Ectodermal cell (in vitro differentiated cells): ENCODE results near the gene GPSM3.
"Not testable (repeated sequence)": the region's sequence is repeated elsewhere in the genome, so short reads cannot be mapped to it uniquely, and the experiment has no call there.

Source experiments
- H3K27ac ChIP-seq: 2 replicates; pipeline ENCODE4 v1.7.0; 2013; ENCODE audit warnings: mild to moderate bottlenecking, low read depth, low read length; ENCODE audit not compliant: insufficient read depth, poor library complexity, severe bottlenecking
- H3K27me3 ChIP-seq: 2 replicates; pipeline ENCODE4 v1.7.0; 2013; ENCODE audit warnings: mild to moderate bottlenecking, low read length; ENCODE audit not compliant: insufficient read depth, control insufficient read depth, poor library complexity, severe bottlenecking
- H3K36me3 ChIP-seq: one replicate; pipeline ENCODE4 v1.7.0; 2013; ENCODE audit warnings: low read length; ENCODE audit not compliant: control insufficient read depth, insufficient read depth
- H3K4me1 ChIP-seq: one replicate; pipeline ENCODE4 v1.7.0; 2013; ENCODE audit warnings: low read length; ENCODE audit not compliant: control insufficient read depth, insufficient read depth
- H3K4me3 ChIP-seq: 2 replicates; pipeline ENCODE4 v1.7.0; 2013; ENCODE audit warnings: low read depth, low read length, control low read depth; ENCODE audit not compliant: insufficient read depth
- H3K9me3 ChIP-seq: 2 replicates; pipeline ENCODE4 v1.7.0; 2013; ENCODE audit warnings: mild to moderate bottlenecking, low read length, moderate library complexity; ENCODE audit not compliant: control insufficient read depth
- WGBS, 2 experiments: methylation state at CpG; one replicate each; pipeline ENCODE4 v1.1.7; 2013; ENCODE audit warnings: missing lambda C conversion rate in 2 of 2; 5-methylcytosine and 5-hydroxymethylcytosine counted together

The GPSM3 gene

GRCh38 chr6:32144238-32144637 is 48.2 kb downstream of the GPSM3 start:
- WGBS, 2 experiments, result 90 to 99% methylated on average over 7 of the region's 7 CpGs
- not testable (repeated sequence) for H3K36me3 ChIP-seq, H3K4me3 ChIP-seq, H3K4me1 ChIP-seq, H3K27ac ChIP-seq, H3K27me3 ChIP-seq, H3K9me3 ChIP-seq
